GM23338 (cell line): ENCODE measurements around the gene GPSM1.

Source experiments
- EZH2 ChIP-seq: fragments of 200-600 bp; sonication (generic); IDR thresholded peaks from one replicate; pipeline ENCODE4 v1.8.0; 2017; ENCODE audit warnings: antibody characterized with exemption, mild to moderate bottlenecking, low read depth; ENCODE audit not compliant: unreplicated experiment
- EZH2phosphoT487 ChIP-seq: fragments of 200-600 bp; sonication (generic); IDR thresholded peaks from one replicate; pipeline ENCODE4 v1.8.1; 2018; ENCODE audit warnings: antibody characterized with exemption; ENCODE audit not compliant: unreplicated experiment
- NANOG ChIP-seq: IDR thresholded peaks from 2 replicates; pipeline ENCODE4 v1.6.1; 2016; ENCODE audit warnings: antibody characterized with exemption, borderline replicate concordance
- POLR2AphosphoS5 ChIP-seq: IDR thresholded peaks from 2 replicates; pipeline ENCODE4 v1.6.1; 2016; ENCODE audit warnings: antibody characterized with exemption, low read depth
- TF ChIP-seq, protein P1 (sequence below), 2 experiments: fragments of 200-600 bp in 1 of 2; sonication (generic) in 1 of 2; conservative IDR thresholded peaks; 2 replicates each; pipeline versions ENCODE4 v1.5.1 to v1.6.1; 2016 to 2017; ENCODE audit warnings: antibody characterized with exemption in 2 of 2, low read depth in 2 of 2, mild to moderate bottlenecking in 2 of 2, moderate library complexity in 1 of 2
- TF ChIP-seq, protein P2 (sequence below): IDR thresholded peaks from one replicate; pipeline ENCODE4 v1.6.1; 2018; ENCODE audit warnings: antibody characterized with exemption; ENCODE audit not compliant: unreplicated experiment

DNA sequence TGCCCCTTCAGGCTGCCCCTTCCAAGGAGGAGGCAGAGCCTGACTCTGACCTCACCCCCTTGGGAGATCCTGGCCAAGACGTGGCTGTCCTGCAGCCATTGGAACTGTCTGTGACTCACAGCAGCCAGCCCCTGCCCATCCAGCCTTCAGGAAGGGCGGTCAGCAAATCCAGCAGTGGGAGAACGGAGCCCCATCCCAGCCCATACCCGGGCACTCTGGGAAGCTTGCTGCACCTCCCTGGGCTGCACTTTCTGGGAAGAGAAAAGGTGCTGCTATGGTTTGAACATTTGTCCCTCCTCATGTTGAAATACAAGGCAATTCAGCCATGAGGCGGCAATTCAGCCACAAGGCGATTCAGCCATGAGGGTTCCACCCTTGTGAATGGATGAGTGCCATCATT is 47.9 kb upstream of the GPSM1 start:
- TF ChIP-seq, protein P1, sequence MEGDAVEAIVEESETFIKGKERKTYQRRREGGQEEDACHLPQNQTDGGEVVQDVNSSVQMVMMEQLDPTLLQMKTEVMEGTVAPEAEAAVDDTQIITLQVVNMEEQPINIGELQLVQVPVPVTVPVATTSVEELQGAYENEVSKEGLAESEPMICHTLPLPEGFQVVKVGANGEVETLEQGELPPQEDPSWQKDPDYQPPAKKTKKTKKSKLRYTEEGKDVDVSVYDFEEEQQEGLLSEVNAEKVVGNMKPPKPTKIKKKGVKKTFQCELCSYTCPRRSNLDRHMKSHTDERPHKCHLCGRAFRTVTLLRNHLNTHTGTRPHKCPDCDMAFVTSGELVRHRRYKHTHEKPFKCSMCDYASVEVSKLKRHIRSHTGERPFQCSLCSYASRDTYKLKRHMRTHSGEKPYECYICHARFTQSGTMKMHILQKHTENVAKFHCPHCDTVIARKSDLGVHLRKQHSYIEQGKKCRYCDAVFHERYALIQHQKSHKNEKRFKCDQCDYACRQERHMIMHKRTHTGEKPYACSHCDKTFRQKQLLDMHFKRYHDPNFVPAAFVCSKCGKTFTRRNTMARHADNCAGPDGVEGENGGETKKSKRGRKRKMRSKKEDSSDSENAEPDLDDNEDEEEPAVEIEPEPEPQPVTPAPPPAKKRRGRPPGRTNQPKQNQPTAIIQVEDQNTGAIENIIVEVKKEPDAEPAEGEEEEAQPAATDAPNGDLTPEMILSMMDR (conservative IDR thresholded peaks at IDR 0.05; ENCODE audit: low read depth in 2 of 2) = no peak
- TF ChIP-seq EZH2 (no peak), EZH2phosphoT487 (no peak), POLR2AphosphoS5 (no peak), NANOG (no peak)
- TF ChIP-seq, protein P2, sequence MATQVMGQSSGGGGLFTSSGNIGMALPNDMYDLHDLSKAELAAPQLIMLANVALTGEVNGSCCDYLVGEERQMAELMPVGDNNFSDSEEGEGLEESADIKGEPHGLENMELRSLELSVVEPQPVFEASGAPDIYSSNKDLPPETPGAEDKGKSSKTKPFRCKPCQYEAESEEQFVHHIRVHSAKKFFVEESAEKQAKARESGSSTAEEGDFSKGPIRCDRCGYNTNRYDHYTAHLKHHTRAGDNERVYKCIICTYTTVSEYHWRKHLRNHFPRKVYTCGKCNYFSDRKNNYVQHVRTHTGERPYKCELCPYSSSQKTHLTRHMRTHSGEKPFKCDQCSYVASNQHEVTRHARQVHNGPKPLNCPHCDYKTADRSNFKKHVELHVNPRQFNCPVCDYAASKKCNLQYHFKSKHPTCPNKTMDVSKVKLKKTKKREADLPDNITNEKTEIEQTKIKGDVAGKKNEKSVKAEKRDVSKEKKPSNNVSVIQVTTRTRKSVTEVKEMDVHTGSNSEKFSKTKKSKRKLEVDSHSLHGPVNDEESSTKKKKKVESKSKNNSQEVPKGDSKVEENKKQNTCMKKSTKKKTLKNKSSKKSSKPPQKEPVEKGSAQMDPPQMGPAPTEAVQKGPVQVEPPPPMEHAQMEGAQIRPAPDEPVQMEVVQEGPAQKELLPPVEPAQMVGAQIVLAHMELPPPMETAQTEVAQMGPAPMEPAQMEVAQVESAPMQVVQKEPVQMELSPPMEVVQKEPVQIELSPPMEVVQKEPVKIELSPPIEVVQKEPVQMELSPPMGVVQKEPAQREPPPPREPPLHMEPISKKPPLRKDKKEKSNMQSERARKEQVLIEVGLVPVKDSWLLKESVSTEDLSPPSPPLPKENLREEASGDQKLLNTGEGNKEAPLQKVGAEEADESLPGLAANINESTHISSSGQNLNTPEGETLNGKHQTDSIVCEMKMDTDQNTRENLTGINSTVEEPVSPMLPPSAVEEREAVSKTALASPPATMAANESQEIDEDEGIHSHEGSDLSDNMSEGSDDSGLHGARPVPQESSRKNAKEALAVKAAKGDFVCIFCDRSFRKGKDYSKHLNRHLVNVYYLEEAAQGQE = no peak
